Epithelial cell of esophagus (primary cell): Measurements from ENCODE around the gene CNTF.

Source experiments
- DNase-seq: peaks from one replicate; pipeline ENCODE4 v3.0.0; 2010; ENCODE audit warnings: low read depth
- H3K4me3 ChIP-seq: 2 replicates; pipeline ENCODE4 v1.5.1; 2011; ENCODE audit warnings: mild to moderate bottlenecking, low read length, control low read depth
- TF ChIP-seq, protein P1 (sequence below): IDR thresholded peaks from 2 replicates; pipeline ENCODE4 v1.5.1; 2011; ENCODE audit warnings: low read depth, mild to moderate bottlenecking, low read length, control low read depth, inconsistent platforms; ENCODE audit not compliant: insufficient read depth; ENCODE audit errors: missing control alignments

CNTF gene

DNA sequence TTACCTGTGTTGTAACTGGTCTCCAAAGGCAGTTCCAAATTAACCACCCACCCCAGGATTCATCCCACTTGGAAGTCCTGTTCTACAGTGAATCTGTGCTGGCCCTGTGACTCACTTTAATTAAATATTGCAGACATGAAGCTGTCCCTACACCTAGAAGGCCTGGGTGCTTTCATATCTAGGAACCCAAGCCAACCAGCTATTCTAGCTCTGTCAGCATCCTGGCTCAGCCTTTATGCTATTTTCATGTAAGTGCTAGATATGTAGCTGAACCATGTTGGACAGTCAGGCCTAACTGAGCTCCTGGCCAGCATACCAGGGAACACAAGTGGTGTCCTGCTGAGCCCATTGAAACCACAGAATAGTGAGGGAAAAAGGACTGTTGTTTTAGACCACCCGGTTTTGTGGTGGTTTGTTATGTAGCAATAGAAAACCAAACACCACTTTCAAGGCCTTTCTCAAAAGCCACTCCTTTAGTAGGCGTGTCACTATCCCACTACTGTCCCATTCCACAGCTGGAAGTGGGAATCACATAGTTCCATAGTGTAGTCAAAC is 30.3 kb downstream of the CNTF start:
- DNase-seq, result peak; percentile 47
- no peak overlapping the region for H3K4me3 ChIP-seq
- TF ChIP-seq, protein P1, sequence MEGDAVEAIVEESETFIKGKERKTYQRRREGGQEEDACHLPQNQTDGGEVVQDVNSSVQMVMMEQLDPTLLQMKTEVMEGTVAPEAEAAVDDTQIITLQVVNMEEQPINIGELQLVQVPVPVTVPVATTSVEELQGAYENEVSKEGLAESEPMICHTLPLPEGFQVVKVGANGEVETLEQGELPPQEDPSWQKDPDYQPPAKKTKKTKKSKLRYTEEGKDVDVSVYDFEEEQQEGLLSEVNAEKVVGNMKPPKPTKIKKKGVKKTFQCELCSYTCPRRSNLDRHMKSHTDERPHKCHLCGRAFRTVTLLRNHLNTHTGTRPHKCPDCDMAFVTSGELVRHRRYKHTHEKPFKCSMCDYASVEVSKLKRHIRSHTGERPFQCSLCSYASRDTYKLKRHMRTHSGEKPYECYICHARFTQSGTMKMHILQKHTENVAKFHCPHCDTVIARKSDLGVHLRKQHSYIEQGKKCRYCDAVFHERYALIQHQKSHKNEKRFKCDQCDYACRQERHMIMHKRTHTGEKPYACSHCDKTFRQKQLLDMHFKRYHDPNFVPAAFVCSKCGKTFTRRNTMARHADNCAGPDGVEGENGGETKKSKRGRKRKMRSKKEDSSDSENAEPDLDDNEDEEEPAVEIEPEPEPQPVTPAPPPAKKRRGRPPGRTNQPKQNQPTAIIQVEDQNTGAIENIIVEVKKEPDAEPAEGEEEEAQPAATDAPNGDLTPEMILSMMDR, result no peak

DNA sequence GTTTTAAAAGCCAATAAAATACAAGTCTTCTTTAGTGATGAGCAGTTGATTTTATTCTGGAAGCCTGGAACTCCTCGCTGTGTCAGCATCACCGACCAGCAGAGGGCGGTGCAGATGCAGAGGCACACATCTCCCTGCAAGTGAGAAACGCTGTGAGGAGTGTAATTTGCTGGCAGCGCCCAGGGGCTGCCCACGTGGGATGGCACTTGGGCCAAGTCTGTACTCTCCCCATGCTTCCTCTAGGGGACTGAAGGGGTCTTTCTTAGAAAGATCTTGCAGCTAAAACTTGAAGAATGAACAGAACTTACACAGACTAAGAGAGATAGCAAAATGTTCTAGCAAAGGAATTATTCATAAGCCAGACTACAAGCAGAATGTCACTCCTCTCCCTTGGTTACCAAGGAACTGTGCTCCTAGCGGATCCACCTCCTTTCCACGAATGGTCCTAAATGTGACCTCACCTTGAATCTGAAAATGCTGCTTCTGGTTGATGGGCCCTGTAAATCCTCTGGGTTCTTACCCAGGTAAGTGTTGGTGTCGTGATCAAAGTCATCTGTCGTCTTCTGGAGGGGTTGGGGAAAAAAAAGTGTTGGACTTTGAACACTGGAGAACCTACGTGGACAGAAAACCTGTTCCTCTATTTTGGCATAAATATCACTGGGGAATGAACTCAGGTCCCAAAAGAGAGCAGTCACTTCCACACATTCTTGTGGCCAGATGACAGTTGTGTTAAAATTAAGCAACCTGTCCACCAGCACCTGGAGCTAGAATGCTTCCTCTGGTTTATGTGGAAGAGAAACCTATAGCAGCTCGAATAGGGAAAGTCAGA is 31.8 kb downstream of the CNTF start:
- peak; percentile 78 for DNase-seq
- no peak overlapping the region for H3K4me3 ChIP-seq
- TF ChIP-seq, protein P1, result peak; percentile 99

DNA sequence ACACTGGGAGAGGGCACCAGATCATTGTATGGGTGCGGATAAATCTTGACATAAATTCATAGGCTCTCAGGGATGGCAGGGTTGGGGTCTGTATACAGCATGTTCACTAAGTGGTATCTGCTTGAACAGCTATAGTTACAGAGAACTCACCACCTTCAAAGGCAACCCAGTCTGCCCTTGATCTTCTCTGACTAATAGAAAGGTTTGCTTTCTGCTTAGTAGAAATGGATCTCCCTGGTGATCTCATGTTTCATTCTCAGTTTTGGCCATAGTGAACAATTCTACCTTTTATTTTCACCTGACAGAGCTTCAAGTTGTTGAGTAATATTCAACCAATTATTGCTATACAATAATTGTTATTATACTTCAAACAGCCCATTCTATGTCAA is 32.4 kb downstream of the CNTF start:
- DNase-seq, result no peak
- TF ChIP-seq, protein P1, result no peak
- no peak overlapping the region for H3K4me3 ChIP-seq

DNA sequence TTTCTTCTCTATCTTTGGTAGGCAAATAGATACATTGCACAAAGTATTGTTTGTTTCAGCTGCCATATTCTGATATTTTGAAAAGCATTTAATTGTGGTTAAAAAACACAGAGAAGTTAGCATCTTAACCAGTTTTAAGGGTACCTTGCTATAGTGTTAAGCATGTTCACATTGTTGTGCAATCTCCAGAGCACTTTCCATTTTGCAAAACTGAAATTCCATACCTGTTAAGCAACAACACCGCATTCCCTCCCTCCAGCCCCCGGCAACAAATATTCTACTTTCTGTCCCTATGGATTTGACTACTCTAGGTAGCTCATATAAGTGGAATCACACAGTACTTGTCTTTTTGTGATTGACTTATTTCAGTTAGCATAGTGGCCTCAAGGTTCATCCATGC is 33.9 kb downstream of the CNTF start:
- TF ChIP-seq, protein P1, result no peak
- DNase-seq, result peak; percentile 44
- H3K4me3 ChIP-seq, result no peak overlapping the region

DNA sequence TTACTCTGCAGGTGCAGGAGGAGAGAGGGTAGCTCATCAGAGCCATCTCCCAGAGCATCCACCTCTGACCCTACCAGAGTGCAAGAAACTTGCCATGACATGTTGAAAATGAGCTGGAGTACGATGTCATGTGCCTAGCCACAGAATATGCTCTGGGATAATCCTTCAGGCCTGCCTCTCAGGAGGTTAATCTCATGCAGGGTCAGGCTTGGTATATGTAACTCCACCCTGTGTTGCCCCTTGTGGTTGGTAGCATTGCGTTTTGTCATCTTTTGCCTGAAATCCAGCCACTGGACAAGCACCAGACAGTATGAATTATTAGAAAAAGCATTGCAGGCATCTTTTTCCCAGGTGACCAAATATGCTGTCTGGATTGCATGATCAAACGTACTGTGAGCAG is 36.2 kb downstream of the CNTF start:
- H3K4me3 ChIP-seq, result no peak overlapping the region
- TF ChIP-seq, protein P1, result no peak
- peak; percentile 58 for DNase-seq

DNA sequence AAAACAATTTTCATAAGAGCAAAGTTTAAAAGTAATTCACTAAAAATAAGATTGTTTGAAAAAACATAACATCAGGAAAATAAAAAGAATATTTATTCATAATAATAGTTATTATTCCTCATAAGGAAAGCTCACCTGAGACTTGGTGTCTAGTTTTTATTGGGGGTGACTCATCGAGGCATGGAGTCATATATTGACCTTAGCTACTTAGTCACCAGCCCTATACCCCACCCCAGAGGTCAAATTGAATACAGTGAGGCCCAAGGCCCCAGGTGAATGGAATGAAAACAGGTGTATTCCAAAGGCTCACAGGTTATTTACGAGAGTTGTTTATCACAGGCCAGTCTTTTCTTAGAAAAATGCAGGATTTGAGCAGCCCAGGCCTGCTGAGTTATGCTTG is 36.9 kb downstream of the CNTF start:
- TF ChIP-seq, protein P1, result no peak
- no peak overlapping the region for H3K4me3 ChIP-seq
- peak; percentile 81 for DNase-seq

DNA sequence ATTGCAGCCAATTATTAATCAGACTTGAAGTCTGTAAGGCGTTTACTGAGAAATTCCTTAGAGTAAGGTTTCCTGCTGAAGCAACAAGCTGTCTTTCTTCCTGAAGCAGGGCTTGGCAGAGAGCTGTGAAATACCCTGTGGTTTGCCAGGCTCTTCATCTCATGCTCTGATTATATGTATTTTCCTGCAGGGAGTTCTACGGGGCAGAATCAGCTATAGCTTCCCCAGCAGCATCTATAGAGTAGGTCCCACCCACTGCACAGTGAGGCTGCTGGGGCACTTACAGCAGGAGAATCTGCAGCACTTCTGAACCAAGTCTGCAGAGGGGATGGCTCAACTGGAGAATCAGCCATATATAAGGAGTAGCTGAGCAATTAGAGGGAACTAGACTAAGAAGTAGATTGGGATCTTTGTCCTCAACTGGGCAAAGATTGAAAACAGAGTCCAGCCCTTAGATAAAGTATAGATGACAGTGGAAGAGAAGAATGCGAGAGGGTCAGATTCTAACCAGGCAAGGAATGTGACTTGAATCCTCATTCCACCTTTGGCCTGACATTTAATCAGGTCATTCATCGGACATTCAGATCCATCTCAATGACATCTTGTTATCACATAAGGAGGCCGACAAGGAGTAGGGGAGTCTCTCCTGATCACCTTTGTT is 37.6 kb downstream of the CNTF start:
- no peak for DNase-seq
- no peak overlapping the region for H3K4me3 ChIP-seq
- TF ChIP-seq, protein P1, result no peak
